Activated CD4-positive, alpha-beta T cell treated with anti-CD3 and anti-CD28 coated beads, Interleukin-2, Interleukin-6, amounts not matched to agents 100 ng/mL and 50 ng/mL, durations not matched to agents 16 hours and 8 hours (primary cell): ENCODE measurements around the gene PRH2.

ENCODE experiments used
- DNase-seq: peaks from one replicate; pipeline ENCODE4 v3.0.0-alpha.2; 2020

PRH2 gene

GRCh38 chr12:10965476-10965875, 36.4 kb downstream of the PRH2 start:
- no peak for DNase-seq

- no peak for DNase-seq
Measured at GRCh38 chr12:10966314-10966713, 37.3 kb downstream of the PRH2 start.

- DNase-seq: no peak
Measured at GRCh38 chr12:10967409-10967808, 38.4 kb downstream of the PRH2 start.

- DNase-seq: no peak
Measured at GRCh38 chr12:10968765-10969456, 39.9 kb downstream of the PRH2 start.

- no peak for DNase-seq
Measured at GRCh38 chr12:10974965-10975364, 45.9 kb downstream of the PRH2 start.

- peak; percentile 85 for DNase-seq
Measured at GRCh38 chr12:10982244-10982643, 53.2 kb downstream of the PRH2 start.
